Liver (tissue), 9 donors: ENCODE results near the gene CHORDC1. TPM values are rescaled to one million over a fixed set of nuclear protein-coding genes. Genes with fewer than 3 reads are reported as not detected.
"Not testable (repeated sequence)": the region's sequence is repeated elsewhere in the genome, so short reads cannot be mapped to it uniquely, and the experiment has no call there.

Source experiments
- DNase-seq: peaks from one replicate; pipeline ENCODE4 v3.0.0-alpha.2; 2017; ENCODE audit warnings: low spot score
- H3K27ac ChIP-seq, 2 donors: one replicate each; pipeline ENCODE4 v1.7.0; 2013; ENCODE audit warnings: inconsistent platforms in 2 of 2, low read length in 2 of 2, control low read depth in 1 of 2, low read depth in 1 of 2, mild to moderate bottlenecking in 1 of 2
- H3K27me3 ChIP-seq, 4 donors: one replicate each; pipeline versions ENCODE4 v1.6.1 to v1.7.0; 2013; ENCODE audit warnings: low read length in 3 of 4, inconsistent platforms in 1 of 4, mild to moderate bottlenecking in 1 of 4, moderate library complexity in 1 of 4; ENCODE audit not compliant: control insufficient read depth in 4 of 4, insufficient read depth in 4 of 4
- H3K36me3 ChIP-seq, 4 donors: one replicate each; pipeline versions ENCODE4 v1.6.1 to v1.7.0; 2013; ENCODE audit warnings: low read length in 3 of 4, mild to moderate bottlenecking in 3 of 4, low read depth in 1 of 4, moderate library complexity in 1 of 4; ENCODE audit not compliant: control insufficient read depth in 4 of 4, insufficient read depth in 3 of 4
- H3K4me1 ChIP-seq, 4 donors: one replicate each; pipeline versions ENCODE4 v1.6.1 to v1.7.0; 2013; ENCODE audit warnings: low read length in 3 of 4, mild to moderate bottlenecking in 3 of 4, moderate library complexity in 1 of 4; ENCODE audit not compliant: control insufficient read depth in 4 of 4, insufficient read depth in 4 of 4
- H3K4me3 ChIP-seq, 3 donors: one replicate each; pipeline versions ENCODE4 v1.6.1 to v1.7.0; 2013; ENCODE audit warnings: low read length in 3 of 3, control low read depth in 1 of 3, low read depth in 1 of 3, mild to moderate bottlenecking in 1 of 3
- H3K9ac ChIP-seq, 2 donors: one replicate each; pipeline ENCODE4 v1.7.0; 2013; ENCODE audit warnings: low read length in 2 of 2, mild to moderate bottlenecking in 2 of 2, moderate library complexity in 2 of 2, control low read depth in 1 of 2, low read depth in 1 of 2
- H3K9me3 ChIP-seq, 4 donors: one replicate each; pipeline versions ENCODE4 v1.6.1 to v1.7.0; 2013; ENCODE audit warnings: low read length in 3 of 4; ENCODE audit not compliant: control insufficient read depth in 4 of 4
- EGR1 ChIP-seq, 2 donors: IDR thresholded peaks; 2 replicates each; pipeline ENCODE4 v1.6.1; 2016 to 2018; ENCODE audit warnings: antibody characterized with exemption in 2 of 2, low read depth in 2 of 2
- FOXA1 ChIP-seq: IDR thresholded peaks from 2 replicates; pipeline ENCODE4 v1.6.1; 2016; ENCODE audit warnings: antibody characterized with exemption
- FOXA2 ChIP-seq: IDR thresholded peaks from 2 replicates; pipeline ENCODE4 v1.6.1; 2016; ENCODE audit warnings: antibody characterized with exemption
- GABPA ChIP-seq, 2 donors: IDR thresholded peaks in 1 of 2; conservative IDR thresholded peaks in 1 of 2; 2 replicates each; pipeline ENCODE4 v1.6.1; 2016; ENCODE audit warnings: antibody characterized with exemption in 2 of 2, mild to moderate bottlenecking in 1 of 2, moderate library complexity in 1 of 2
- HNF4A ChIP-seq, 2 donors: conservative IDR thresholded peaks; 2 replicates each; pipeline ENCODE4 v1.6.1; 2016; ENCODE audit warnings: antibody characterized with exemption in 2 of 2, mild to moderate bottlenecking in 2 of 2
- HNF4G ChIP-seq: IDR thresholded peaks from 2 replicates; pipeline ENCODE4 v1.6.1; 2016; ENCODE audit warnings: antibody characterized with exemption
- JUND ChIP-seq, 2 donors: IDR thresholded peaks; 2 replicates each; pipeline ENCODE4 v1.6.1; 2016; ENCODE audit warnings: antibody characterized with exemption in 2 of 2
- NR2F2 ChIP-seq: IDR thresholded peaks from 2 replicates; pipeline ENCODE4 v1.6.1; 2016; ENCODE audit warnings: antibody characterized with exemption
- RAD21 ChIP-seq, 2 donors: IDR thresholded peaks; 2 replicates each; pipeline ENCODE4 v1.6.1; 2016; ENCODE audit warnings: antibody characterized with exemption in 2 of 2, mild to moderate bottlenecking in 2 of 2
- RXRA ChIP-seq, 2 donors: IDR thresholded peaks; 2 replicates each; pipeline ENCODE4 v1.6.1; 2017 to 2018; ENCODE audit warnings: antibody characterized with exemption in 2 of 2, mild to moderate bottlenecking in 1 of 2
- SP1 ChIP-seq: IDR thresholded peaks from 2 replicates; pipeline ENCODE4 v1.6.1; 2018; ENCODE audit warnings: antibody characterized with exemption, mild to moderate bottlenecking
- TAF1 ChIP-seq: conservative IDR thresholded peaks from 2 replicates; pipeline ENCODE4 v1.6.1; 2016; ENCODE audit warnings: antibody characterized with exemption, mild to moderate bottlenecking
- YY1 ChIP-seq: IDR thresholded peaks from 2 replicates; pipeline ENCODE4 v1.6.1; 2016; ENCODE audit warnings: antibody characterized with exemption, mild to moderate bottlenecking
- WGBS: extraction: QIAGEN DNeasy Blood & Tissue Kit; methylation state at CpG from one replicate; pipeline ENCODE4 v1.1.7; 2013; 5-methylcytosine and 5-hydroxymethylcytosine counted together
- polyA plus RNA-seq, 2 donors: library from polyadenylated mRNA; stranded (reverse) in 1 of 2; unstranded in 1 of 2; fragments of 200-250 nt in 1 of 2; fragments of >200 nt in 1 of 2; fragmentation: Nextera tagmentation in 1 of 2; extraction: Ambion mirVana in 1 of 2; gene quantifications; one replicate each; pipeline versions ENCODE4 v1.2.1 to v1.2.3, GENCODE V29; 2013 to 2015
- total RNA-seq, 2 donors: library from RNA; depleted of rRNA; stranded (reverse); fragments of >200 nt; gene quantifications; one replicate each; pipeline ENCODE4 v1.2.3, GENCODE V29; 2014
- TF ChIP-seq, protein P1 (sequence below): IDR thresholded peaks from 2 replicates; pipeline ENCODE4 v1.6.1; 2016; ENCODE audit warnings: antibody characterized with exemption, mild to moderate bottlenecking
- TF ChIP-seq, protein P2 (sequence below): IDR thresholded peaks from 2 replicates; pipeline ENCODE4 v1.6.1; 2016; ENCODE audit warnings: antibody characterized with exemption
- TF ChIP-seq, protein P3 (sequence below): fragments of 150-350 bp; IDR thresholded peaks from 2 replicates; pipeline ENCODE4 v1.5.1; 2017; ENCODE audit warnings: improper control_type of control experiment, low read depth, low read length; ENCODE audit not compliant: missing input control
- donor health status: healthy.
- donor health status: healthy.
- donor health status: healthy.
- donor health status: healthy.
- donor health status: healthy.

Gene CHORDC1
- total and polyA plus RNA-seq, 4 donors: 9.4 to 39.5 (median 16.7) TPM

DNA sequence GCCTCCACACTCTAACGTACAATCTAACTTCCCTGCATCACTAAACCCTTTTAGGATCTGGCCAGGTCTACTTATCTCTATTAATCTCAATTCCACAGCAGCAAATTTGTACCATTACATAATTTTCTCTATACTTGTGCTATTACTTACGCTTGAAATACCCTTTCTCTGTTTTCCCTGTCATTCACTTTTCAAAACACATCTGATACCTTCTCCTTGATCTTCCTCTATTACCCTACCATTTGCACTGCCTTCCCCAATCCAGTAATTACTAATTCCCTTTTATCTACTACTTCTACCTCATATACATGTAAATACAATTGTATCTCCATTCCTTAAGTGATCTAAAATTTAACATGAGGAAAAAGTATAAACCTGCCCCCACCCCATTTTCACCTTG is 14.0 kb downstream of the CHORDC1 start (continued):
- TF ChIP-seq, protein P1, sequence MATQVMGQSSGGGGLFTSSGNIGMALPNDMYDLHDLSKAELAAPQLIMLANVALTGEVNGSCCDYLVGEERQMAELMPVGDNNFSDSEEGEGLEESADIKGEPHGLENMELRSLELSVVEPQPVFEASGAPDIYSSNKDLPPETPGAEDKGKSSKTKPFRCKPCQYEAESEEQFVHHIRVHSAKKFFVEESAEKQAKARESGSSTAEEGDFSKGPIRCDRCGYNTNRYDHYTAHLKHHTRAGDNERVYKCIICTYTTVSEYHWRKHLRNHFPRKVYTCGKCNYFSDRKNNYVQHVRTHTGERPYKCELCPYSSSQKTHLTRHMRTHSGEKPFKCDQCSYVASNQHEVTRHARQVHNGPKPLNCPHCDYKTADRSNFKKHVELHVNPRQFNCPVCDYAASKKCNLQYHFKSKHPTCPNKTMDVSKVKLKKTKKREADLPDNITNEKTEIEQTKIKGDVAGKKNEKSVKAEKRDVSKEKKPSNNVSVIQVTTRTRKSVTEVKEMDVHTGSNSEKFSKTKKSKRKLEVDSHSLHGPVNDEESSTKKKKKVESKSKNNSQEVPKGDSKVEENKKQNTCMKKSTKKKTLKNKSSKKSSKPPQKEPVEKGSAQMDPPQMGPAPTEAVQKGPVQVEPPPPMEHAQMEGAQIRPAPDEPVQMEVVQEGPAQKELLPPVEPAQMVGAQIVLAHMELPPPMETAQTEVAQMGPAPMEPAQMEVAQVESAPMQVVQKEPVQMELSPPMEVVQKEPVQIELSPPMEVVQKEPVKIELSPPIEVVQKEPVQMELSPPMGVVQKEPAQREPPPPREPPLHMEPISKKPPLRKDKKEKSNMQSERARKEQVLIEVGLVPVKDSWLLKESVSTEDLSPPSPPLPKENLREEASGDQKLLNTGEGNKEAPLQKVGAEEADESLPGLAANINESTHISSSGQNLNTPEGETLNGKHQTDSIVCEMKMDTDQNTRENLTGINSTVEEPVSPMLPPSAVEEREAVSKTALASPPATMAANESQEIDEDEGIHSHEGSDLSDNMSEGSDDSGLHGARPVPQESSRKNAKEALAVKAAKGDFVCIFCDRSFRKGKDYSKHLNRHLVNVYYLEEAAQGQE: no peak
- TF ChIP-seq RAD21 (IDR thresholded peaks at IDR 0.05) (no peak), RXRA (IDR thresholded peaks at IDR 0.05) (no peak), JUND (IDR thresholded peaks at IDR 0.05) (no peak), FOXA1 (no peak), EGR1 (IDR thresholded peaks at IDR 0.05; ENCODE audit: low read depth in 2 of 2) (no peak), SP1 (no peak), TAF1 (no peak), HNF4A (conservative IDR thresholded peaks at IDR 0.05) (no peak)
- TF ChIP-seq, protein P2, sequence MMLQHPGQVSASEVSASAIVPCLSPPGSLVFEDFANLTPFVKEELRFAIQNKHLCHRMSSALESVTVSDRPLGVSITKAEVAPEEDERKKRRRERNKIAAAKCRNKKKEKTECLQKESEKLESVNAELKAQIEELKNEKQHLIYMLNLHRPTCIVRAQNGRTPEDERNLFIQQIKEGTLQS: no peak

DNA sequence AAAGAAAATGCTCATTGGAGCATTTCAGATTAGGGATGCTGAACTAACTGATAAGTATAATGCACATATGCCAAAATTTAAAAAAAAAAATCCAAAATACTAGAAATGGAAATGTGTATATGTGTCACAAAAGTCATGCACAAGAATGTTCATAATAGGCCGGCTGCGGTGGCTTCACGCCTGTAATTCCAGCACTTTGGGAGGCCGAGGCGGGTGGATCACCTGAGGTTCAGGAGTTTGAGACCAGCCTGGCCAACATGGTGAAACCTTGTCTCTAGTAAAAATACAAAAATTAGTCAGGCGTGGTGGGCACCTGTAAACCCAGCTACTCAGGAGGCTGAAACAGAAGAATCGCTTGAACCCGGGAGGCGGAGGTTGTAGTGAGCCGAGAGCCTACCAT is 14.9 kb downstream of the CHORDC1 start:
- not testable (repeated sequence) for H3K4me1 ChIP-seq, H3K27ac ChIP-seq, H3K9ac ChIP-seq, H3K4me3 ChIP-seq, DNase-seq, H3K27me3 ChIP-seq, H3K9me3 ChIP-seq
- H3K36me3 ChIP-seq: peaks cover 7 to 56% (median 29%) of the 10 kb centered on the region in 4 donors
- 89% methylated on average over 10 of the region's 10 CpGs for WGBS

DNA sequence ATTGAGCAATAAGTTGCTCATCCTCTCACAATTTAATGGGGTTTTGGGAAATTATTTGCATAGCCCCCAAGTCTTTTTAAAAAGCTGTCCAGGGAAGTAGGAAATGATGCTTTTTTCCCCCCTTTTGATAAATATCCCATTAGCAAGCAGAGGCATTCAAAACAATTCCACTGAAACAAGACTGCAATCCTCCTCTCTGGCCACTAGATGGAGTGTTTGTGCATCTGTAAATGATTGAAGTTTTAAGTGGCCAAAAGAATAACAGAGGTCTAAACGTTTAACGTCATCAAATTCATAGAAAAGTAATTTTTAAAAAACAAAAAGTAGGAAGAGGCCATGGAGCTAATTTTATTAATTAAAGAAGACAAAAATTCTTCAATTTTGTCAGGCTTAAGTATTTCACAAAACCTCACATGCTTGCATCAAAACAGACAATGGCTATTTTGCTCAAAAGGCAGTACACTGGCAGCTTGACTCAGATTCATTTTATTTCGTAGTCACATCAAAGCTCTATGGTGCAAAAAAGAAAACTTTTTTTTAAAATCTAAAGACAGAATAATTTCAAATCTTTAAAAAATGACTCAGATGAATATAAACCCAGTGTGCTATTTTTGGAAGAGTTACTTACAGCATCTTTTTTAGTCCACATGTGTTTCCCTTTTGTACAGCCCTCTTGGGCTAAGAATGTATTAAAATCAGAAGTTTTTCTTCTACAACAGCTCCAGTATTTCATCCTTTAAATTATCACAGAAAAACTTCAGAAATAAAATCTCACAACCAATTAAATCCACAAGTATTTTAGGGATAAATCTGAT is 17.8 kb downstream of the CHORDC1 start:
- Histone ChIP-seq H3K27ac (no peak overlapping the region), H3K9ac (no peak overlapping the region), H3K9me3 (no peaks in the 10 kb centered on the region), H3K36me3 (peaks cover 6 to 43% (median 29%) of the 10 kb centered on the region in 4 donors), H3K27me3 (no peaks in the 10 kb centered on the region), H3K4me3 (no peak overlapping the region), H3K4me1 (no peaks in the 10 kb centered on the region)
- 21% methylated on average over 3 of the region's 3 CpGs for WGBS
- TF ChIP-seq YY1 (no peak), FOXA1 (no peak), RAD21 (IDR thresholded peaks at IDR 0.05) (peak; percentile 71 to 82), SP1 (no peak), NR2F2 (no peak), TAF1 (no peak), FOXA2 (no peak), JUND (IDR thresholded peaks at IDR 0.05) (no peak), RXRA (IDR thresholded peaks at IDR 0.05) (no peak), HNF4G (no peak), GABPA (IDR thresholded peaks at IDR 0.05 in 1 of 2, conservative IDR thresholded peaks at IDR 0.05 in 1 of 2) (no peak), EGR1 (IDR thresholded peaks at IDR 0.05; ENCODE audit: low read depth in 2 of 2) (no peak)
- TF ChIP-seq, protein P3, sequence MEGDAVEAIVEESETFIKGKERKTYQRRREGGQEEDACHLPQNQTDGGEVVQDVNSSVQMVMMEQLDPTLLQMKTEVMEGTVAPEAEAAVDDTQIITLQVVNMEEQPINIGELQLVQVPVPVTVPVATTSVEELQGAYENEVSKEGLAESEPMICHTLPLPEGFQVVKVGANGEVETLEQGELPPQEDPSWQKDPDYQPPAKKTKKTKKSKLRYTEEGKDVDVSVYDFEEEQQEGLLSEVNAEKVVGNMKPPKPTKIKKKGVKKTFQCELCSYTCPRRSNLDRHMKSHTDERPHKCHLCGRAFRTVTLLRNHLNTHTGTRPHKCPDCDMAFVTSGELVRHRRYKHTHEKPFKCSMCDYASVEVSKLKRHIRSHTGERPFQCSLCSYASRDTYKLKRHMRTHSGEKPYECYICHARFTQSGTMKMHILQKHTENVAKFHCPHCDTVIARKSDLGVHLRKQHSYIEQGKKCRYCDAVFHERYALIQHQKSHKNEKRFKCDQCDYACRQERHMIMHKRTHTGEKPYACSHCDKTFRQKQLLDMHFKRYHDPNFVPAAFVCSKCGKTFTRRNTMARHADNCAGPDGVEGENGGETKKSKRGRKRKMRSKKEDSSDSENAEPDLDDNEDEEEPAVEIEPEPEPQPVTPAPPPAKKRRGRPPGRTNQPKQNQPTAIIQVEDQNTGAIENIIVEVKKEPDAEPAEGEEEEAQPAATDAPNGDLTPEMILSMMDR: peak; percentile 73
- TF ChIP-seq, protein P2: no peak
- no peak for DNase-seq
